Limb (tissue), 2 donors: ENCODE data around the gene GMDS.
A peak's percentile ranks its signal among the peaks of the same experiment; 100 is the strongest.

ENCODE experiments used
- DNase-seq, 2 donors: peaks; one replicate each; pipeline ENCODE4 v3.0.0-alpha.2; 2016; ENCODE audit errors: extremely low spot score in 2 of 2

Gene GMDS

GRCh38 chr6:2240961-2241360 is 4.4 kb downstream of the GMDS start:
- no peak for DNase-seq

GRCh38 chr6:2237001-2237400 is 8.4 kb downstream of the GMDS start:
- peak in 1 of 2 donors; percentile 27 for DNase-seq

- no peak for DNase-seq
Measured at GRCh38 chr6:2235777-2236495, 9.5 kb downstream of the GMDS start.

GRCh38 chr6:2232445-2232844 is 13.0 kb downstream of the GMDS start:
- DNase-seq: no peak

GRCh38 chr6:2231438-2231837 is 14.0 kb downstream of the GMDS start:
- DNase-seq: no peak

- DNase-seq: no peak
Measured at GRCh38 chr6:2230659-2231277, 14.6 kb downstream of the GMDS start.

GRCh38 chr6:2229742-2230141 is 15.7 kb downstream of the GMDS start:
- DNase-seq: no peak

- DNase-seq: no peak
Measured at GRCh38 chr6:2229039-2229438, 16.4 kb downstream of the GMDS start.

GRCh38 chr6:2228392-2228791 is 17.0 kb downstream of the GMDS start:
- no peak for DNase-seq

GRCh38 chr6:2226775-2227174 is 18.6 kb downstream of the GMDS start:
- no peak for DNase-seq

- no peak for DNase-seq
Measured at GRCh38 chr6:2225422-2226392, 19.7 kb downstream of the GMDS start.

GRCh38 chr6:2224847-2225382 is 20.5 kb downstream of the GMDS start:
- DNase-seq: no peak

GRCh38 chr6:2222275-2222842 is 23.0 kb downstream of the GMDS start:
- DNase-seq: no peak

- DNase-seq: no peak
Measured at GRCh38 chr6:2221726-2222274, 23.6 kb downstream of the GMDS start.

GRCh38 chr6:2220154-2220553 is 25.3 kb downstream of the GMDS start:
- DNase-seq: no peak

- DNase-seq: no peak
Measured at GRCh38 chr6:2218866-2219265, 26.5 kb downstream of the GMDS start.

GRCh38 chr6:2216794-2217383 is 28.5 kb downstream of the GMDS start:
- DNase-seq: no peak

- DNase-seq: no peak
Measured at GRCh38 chr6:2215342-2215741, 30.1 kb downstream of the GMDS start.

- DNase-seq: no peak
Measured at GRCh38 chr6:2213086-2213485, 32.3 kb downstream of the GMDS start.

GRCh38 chr6:2209226-2209809 is 36.1 kb downstream of the GMDS start:
- DNase-seq: peak in 1 of 2 donors; percentile 33
